Neutrophil (primary cell): ENCODE data around the gene MCHR1.

Source experiments
- H3K27ac ChIP-seq: fragments of 200-600 bp; sonication (generic); 2 replicates; pipeline ENCODE4 v1.5.1; 2016; ENCODE audit warnings: mild to moderate bottlenecking, moderate library complexity
- H3K27me3 ChIP-seq: fragments of 200-600 bp; sonication (generic); 2 replicates; pipeline ENCODE4 v1.6.0; 2016; ENCODE audit warnings: mild to moderate bottlenecking
- H3K36me3 ChIP-seq: fragments of 200-600 bp; sonication (generic); 2 replicates; pipeline ENCODE4 v1.5.1; 2017
- H3K4me1 ChIP-seq, 2 experiments: fragments of 200-600 bp in 1 of 2; sonication (generic) in 1 of 2; 1 replicate in 1 of 2; 2 replicates in 1 of 2; pipeline versions ENCODE4 v1.5.1 to v1.6.1; 2013 to 2016; ENCODE audit warnings: low read depth in 1 of 2, low read length in 1 of 2, mild to moderate bottlenecking in 1 of 2, moderate library complexity in 1 of 2; ENCODE audit not compliant: control insufficient read depth in 1 of 2, insufficient read depth in 1 of 2
- H3K4me3 ChIP-seq, 2 experiments: fragments of 200-600 bp in 1 of 2; sonication (generic) in 1 of 2; 1 replicate in 1 of 2; 2 replicates in 1 of 2; pipeline ENCODE4 v1.5.1; 2013 to 2016; ENCODE audit warnings: low read depth in 1 of 2, low read length in 1 of 2, mild to moderate bottlenecking in 1 of 2, moderate library complexity in 1 of 2
- H3K9me3 ChIP-seq: fragments of 200-600 bp; sonication (generic); 2 replicates; pipeline ENCODE4 v1.5.1; 2016
- TF ChIP-seq, protein P1 (sequence below): fragments of 200-600 bp; sonication (generic); IDR thresholded peaks from 2 replicates; pipeline ENCODE4 v1.5.1; 2016; ENCODE audit warnings: antibody characterized with exemption

MCHR1 gene

DNA sequence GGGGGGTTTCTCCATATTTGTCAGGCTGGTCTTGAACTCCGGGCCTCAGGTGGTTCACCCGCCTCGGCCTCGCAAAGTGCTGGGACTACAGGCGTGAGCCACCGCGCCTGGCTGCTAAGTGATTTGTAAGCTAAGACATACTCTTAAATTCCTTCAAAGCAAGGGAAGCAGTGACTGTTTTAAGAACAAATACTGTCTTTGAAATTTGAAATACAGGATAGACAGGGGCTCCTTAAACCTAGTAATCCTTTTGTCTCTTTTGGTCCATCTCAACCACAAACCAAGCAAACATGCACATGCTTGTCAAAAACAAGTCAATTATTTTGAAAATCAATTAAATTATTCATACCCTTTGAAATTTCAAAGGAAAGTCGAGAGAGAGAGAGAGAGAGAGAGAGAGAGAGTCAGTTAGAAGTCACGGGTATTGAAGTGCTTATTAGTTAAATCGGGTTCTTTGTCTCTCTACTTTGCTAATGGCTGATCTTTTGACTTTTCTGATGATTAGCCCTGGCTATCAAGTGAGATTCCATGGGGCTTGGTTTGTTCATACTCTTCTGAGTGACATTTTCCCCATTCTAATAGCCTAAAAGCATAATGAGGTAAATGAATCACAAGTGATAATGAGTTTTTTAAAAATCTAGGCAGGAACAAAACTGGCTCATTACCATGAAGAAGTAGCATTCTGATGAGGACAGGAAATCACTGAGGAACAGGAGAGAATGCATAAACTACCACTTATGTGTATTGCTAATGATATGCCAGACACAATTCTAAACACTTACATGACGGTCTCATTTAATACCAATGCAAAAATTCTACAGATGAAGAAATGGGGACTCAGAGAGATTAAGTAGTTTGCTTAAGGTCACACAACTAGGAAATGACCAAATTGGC lies 48.0 kb downstream of the MCHR1 start:
- Histone ChIP-seq H3K27ac (no peak overlapping the region), H3K4me1 (no peaks in the 10 kb centered on the region), H3K4me3 (no peak overlapping the region), H3K36me3 (no peaks in the 10 kb centered on the region), H3K27me3 (peaks cover 11% of the 10 kb centered on the region), H3K9me3 (no peaks in the 10 kb centered on the region)
- TF ChIP-seq, protein P1, sequence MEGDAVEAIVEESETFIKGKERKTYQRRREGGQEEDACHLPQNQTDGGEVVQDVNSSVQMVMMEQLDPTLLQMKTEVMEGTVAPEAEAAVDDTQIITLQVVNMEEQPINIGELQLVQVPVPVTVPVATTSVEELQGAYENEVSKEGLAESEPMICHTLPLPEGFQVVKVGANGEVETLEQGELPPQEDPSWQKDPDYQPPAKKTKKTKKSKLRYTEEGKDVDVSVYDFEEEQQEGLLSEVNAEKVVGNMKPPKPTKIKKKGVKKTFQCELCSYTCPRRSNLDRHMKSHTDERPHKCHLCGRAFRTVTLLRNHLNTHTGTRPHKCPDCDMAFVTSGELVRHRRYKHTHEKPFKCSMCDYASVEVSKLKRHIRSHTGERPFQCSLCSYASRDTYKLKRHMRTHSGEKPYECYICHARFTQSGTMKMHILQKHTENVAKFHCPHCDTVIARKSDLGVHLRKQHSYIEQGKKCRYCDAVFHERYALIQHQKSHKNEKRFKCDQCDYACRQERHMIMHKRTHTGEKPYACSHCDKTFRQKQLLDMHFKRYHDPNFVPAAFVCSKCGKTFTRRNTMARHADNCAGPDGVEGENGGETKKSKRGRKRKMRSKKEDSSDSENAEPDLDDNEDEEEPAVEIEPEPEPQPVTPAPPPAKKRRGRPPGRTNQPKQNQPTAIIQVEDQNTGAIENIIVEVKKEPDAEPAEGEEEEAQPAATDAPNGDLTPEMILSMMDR = no peak

GRCh38 chr22:40727964-40728615 lies 48.8 kb downstream of the MCHR1 start:
- Histone ChIP-seq H3K27me3 (peaks cover 16% of the 10 kb centered on the region), H3K9me3 (no peaks in the 10 kb centered on the region), H3K4me1 (no peaks in the 10 kb centered on the region), H3K36me3 (no peaks in the 10 kb centered on the region), H3K4me3 (no peak overlapping the region), H3K27ac (no peak overlapping the region)
- TF ChIP-seq, protein P1 = no peak

DNA sequence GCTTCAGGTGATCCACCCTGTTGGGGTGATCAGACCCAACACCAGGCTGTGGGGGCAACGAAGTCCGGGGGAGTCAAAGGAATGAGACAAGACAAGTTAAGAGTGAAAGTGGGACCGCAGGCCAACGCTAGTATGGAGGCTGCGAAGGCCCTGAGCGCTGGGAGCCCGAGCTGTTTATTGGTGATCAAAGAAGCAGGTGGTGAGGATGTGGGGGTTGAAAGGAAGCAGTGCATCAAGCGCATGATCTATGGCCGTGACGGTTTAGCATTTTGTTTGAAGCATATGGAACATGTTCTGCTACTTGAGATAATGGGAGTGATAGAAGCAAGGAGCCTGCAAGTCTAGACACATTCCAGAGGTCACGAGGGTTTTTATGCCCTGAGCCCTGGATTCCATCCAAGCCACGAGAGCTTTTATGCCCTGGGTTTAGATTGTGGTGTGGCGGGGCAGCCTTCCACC lies 49.5 kb downstream of the MCHR1 start:
- Histone ChIP-seq H3K4me1 (no peaks in the 10 kb centered on the region), H3K27me3 (peaks cover 16% of the 10 kb centered on the region), H3K36me3 (no peaks in the 10 kb centered on the region), H3K4me3 (no peak overlapping the region), H3K9me3 (no peaks in the 10 kb centered on the region), H3K27ac (no peak overlapping the region)
- TF ChIP-seq, protein P1 = no peak

DNA sequence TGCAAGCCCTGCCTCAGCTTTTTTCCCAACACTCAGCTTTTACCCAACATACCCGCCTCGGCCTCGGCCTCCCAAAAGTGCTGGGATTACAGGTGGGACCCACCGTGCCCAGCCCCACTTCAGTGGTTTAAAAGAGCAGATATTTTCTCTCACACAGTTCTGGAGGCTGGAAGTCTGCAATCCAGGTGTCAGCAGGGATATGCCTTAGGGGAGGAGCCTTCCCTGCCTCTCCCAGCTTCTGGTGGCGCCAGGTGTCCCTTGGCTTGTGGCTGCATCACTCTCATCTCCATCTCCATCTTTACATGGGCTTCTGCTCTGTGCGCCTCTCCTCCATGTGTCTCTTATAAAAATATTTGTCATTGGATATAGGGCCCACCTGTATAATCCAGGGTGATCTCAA lies 50.0 kb downstream of the MCHR1 start:
- TF ChIP-seq, protein P1 = no peak

More for the DNA sequence above, 50.0 kb downstream of the MCHR1 start:
- H3K4me1 ChIP-seq = no peaks in the 10 kb centered on the region
- H3K36me3 ChIP-seq = no peaks in the 10 kb centered on the region
- no peak overlapping the region for H3K4me3 ChIP-seq
- peaks cover 16% of the 10 kb centered on the region for H3K27me3 ChIP-seq
- H3K9me3 ChIP-seq = no peaks in the 10 kb centered on the region
- H3K27ac ChIP-seq = no peak overlapping the region
